HG02759 (cell line): ENCODE data around the gene KCNG4.

Experiments used
- ATAC-seq: cut with Tn5 transposase; IDR thresholded peaks from one replicate; pipeline ENCODE4 v1.9.1; 2021; ENCODE audit warnings: mild to moderate bottlenecking, moderate library complexity; ENCODE audit not compliant: unreplicated experiment

KCNG4 gene, protein sequence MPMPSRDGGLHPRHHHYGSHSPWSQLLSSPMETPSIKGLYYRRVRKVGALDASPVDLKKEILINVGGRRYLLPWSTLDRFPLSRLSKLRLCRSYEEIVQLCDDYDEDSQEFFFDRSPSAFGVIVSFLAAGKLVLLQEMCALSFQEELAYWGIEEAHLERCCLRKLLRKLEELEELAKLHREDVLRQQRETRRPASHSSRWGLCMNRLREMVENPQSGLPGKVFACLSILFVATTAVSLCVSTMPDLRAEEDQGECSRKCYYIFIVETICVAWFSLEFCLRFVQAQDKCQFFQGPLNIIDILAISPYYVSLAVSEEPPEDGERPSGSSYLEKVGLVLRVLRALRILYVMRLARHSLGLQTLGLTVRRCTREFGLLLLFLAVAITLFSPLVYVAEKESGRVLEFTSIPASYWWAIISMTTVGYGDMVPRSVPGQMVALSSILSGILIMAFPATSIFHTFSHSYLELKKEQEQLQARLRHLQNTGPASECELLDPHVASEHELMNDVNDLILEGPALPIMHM

GRCh38 chr16:84239909-84240308 is at the start of gene KCNG4:
Gene KCNG4 (minus strand): TSS chr16:84240012. CDS start chr16:84237485, 2,527 bp downstream.
- no peak for ATAC-seq

DNA sequence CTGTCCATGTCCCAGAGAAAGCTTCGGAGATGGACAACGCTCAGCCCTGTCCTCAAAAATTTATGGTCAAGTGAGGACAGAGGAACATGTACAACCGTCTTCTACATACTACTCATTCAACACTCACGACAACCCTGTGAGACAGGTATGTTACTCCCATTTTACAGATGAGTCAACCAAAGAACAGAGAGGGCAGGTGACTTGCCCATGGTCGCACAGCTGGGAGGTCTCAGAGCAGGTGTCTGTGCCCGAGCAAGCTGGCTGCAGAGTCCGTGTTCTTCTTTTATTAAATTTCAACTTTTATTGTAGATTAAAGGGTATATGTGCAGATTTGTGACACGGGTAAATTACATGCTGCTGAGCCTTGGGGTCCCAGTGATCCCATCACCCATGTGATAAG is 49.1 kb upstream of the KCNG4 start:
- ATAC-seq, result no peak

- no peak for ATAC-seq
Measured at GRCh38 chr16:84286578-84287240, 46.9 kb upstream of the KCNG4 start.

- ATAC-seq, result no peak
Measured at GRCh38 chr16:84284154-84284722, 44.4 kb upstream of the KCNG4 start.

DNA sequence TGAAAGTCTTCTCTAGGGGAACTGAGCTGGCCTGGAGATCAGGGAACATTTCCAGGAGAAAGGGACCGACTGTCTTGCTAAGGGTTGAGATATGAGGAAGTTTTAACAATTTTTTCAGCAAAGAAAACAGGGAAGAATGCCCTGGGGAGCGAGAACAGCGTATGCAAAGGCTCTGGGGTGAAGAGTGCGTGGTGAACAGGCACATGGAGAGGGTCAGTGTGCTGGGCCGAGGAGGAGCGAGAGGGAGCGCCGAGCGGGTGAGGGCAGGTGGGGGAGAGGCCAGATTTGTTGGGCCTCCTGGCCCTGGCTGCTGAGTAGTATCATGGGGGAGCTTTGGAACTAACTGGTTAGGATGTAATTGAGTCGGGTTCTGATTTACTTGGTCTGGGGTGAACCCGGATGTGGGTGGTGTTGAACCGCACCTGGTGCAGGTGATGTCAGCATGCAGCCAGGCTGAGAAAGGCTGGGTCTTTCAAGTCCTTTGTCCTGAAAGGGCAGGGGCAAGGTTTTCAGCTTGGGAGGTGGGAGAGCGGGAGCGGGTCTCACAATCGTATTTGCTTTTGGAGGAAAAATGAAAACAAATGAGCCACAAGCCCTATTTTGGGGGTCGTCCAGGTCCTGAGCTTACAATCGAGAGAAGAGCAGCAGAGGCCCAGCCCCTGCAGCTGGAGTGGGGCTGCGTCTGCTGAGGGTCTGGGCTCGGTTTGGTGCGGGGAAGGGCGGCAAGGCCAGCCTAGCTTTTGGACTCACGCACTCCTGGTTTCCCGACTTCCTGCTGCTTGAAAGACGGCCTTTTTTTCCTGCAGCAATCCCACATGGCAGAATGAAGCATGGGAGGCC is 43.7 kb upstream of the KCNG4 start:
- ATAC-seq, result no peak

- ATAC-seq, result no peak
Measured at GRCh38 chr16:84282533-84282932, 42.7 kb upstream of the KCNG4 start.

DNA sequence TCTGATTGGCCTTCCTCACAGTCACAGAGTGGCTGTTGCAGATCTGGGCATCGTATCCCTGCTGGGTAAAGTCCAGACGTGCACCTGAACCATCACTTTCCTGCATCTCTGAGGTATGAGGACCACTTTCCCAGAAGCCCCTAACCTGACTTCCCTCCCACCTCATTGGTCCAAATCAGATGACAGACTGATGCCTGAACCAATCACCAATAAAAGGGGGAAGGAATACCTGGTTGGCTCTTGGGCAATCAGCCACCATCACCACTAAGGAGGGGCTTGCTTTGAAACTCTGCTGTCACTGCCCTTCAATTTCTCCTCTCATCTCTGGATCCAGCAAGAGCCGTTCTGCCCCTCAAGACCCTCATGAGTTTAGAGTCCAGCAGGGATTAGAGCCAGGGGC is 41.3 kb upstream of the KCNG4 start:
- no peak for ATAC-seq

- no peak for ATAC-seq
Measured at GRCh38 chr16:84279881-84280280, 40.1 kb upstream of the KCNG4 start.

- ATAC-seq, result no peak
Measured at GRCh38 chr16:84278968-84279367, 39.2 kb upstream of the KCNG4 start.

GRCh38 chr16:84278333-84278732 is 38.5 kb upstream of the KCNG4 start:
- no peak for ATAC-seq

DNA sequence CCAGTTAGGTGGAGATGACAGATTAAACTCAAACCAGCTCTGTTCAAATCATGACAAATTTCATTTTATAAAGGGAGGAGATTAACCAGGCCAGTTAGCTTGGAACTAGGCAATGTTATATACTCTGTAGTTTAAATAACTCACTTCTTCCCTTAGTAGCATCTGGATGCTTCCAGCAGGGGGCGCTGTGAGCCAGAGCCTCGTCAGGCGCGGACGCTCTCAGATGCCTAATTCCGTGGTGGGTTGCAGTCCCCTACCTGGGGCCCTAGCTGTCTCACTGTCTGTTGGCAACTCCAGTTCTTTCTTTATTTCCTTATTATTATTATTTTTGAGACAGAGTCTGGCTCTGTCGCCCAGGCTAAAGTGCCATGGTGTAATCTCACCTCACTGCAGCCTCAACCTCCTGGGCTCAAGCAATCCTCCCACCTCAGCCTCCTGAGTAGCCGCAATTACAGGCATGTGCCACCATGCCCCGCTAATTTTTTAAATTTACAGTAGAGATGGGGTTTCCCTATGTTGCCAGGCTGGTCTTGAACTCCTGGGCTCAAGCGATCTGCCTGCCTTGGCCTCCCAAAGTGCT is 37.5 kb upstream of the KCNG4 start:
- no peak for ATAC-seq

DNA sequence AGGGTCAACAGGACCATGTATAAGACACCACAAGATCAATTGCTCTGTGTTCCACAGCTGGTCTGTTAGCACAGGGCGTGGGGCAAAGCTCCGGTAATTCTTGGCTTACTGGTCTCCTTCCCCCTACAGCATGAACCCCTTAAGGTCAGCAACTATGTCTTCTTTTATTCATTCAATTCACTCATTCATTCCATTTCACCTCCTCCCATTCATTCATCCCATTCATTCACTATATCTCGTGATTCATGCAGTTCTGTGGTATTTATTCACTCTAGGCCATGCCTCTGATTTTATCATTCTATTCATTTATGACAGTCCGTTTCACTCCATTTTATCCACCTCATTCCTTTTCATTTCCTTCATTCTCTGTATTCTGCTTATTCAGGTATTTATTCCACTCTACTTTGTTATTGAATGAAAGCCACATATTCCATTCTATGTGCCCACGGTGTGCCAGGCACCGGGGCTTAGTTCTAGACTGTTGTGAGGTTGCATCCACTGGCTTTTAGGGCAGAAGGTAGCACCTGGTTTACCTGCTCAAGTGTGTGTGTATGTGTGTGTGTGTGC is 35.9 kb upstream of the KCNG4 start:
- ATAC-seq, result no peak

GRCh38 chr16:84274515-84274914 is 34.7 kb upstream of the KCNG4 start:
- ATAC-seq, result no peak

DNA sequence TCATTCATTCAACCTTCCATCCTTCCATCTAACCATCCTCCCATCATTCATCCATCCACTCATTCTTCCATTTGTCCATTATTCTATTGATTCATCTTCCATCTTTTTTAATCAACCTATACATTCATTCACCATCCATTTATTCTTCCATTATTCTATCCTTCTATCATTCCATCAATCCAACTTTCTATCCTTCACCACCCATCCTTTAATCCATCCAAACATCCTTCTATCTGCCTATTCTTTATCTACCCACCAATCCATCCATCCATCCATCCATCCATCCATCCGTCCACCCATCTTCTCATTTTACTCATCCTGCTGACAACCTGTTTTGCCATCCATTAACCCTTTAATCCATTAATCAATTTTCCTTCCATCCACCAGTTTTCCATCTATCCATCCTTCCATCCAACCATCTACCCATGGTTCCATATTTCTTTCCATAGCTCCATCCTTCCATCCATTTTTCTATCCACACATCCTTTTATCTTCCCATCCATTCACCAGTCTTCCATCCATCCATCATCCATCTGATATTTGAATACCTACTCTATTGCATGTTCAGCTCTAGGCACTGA is 33.0 kb upstream of the KCNG4 start:
- ATAC-seq, result no peak

GRCh38 chr16:84271866-84272265 is 32.1 kb upstream of the KCNG4 start:
- ATAC-seq, result no peak

- ATAC-seq, result no peak
Measured at GRCh38 chr16:84271037-84271436, 31.2 kb upstream of the KCNG4 start.

- no peak for ATAC-seq
Measured at GRCh38 chr16:84270531-84270930, 30.7 kb upstream of the KCNG4 start.

DNA sequence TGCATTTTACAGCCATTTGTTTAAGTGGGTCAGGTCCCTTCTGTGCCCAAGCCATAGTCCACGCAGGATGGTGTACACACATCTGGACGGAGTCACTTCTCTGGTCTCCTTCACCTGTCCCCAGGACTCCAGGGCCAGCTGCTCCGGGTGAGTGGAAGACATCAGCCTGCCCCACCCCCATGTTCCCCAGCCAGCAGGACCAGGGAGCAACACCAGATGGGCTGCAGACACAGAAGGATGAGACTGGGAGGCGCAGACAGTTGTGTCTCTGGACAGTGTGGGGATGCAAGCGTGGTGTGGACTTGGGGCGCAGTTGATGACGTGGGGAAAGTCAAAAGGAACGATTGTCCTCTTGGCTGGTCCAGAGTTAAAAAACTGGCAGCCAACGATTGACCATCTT is 30.3 kb upstream of the KCNG4 start:
- ATAC-seq, result no peak

GRCh38 chr16:84268291-84269040 is 28.7 kb upstream of the KCNG4 start:
- no peak for ATAC-seq
